C4-2B (cell line): ENCODE measurements around the gene KCNIP4.

Experiments used
- CTCF ChIP-seq: fragments of 450-650 bp; conservative IDR thresholded peaks from 2 replicates; pipeline ENCODE4 v1.5.1; 2017; ENCODE audit warnings: mild to moderate bottlenecking
- ZFX ChIP-seq: fragments of 450-650 bp; IDR thresholded peaks from 2 replicates; pipeline ENCODE4 v1.6.1; 2017

- TF ChIP-seq CTCF (no peak), ZFX (no peak)
Observed at GRCh38 chr4:21385706-21386105, 562.9 kb downstream of the KCNIP4 start.
